Neutrophil (primary cell): ENCODE data around the gene RTN4RL1.

Experiments used
- H3K27ac ChIP-seq: fragments of 200-600 bp; sonication (generic); 2 replicates; pipeline ENCODE4 v1.5.1; 2016; ENCODE audit warnings: mild to moderate bottlenecking, moderate library complexity
- H3K27me3 ChIP-seq: fragments of 200-600 bp; sonication (generic); 2 replicates; pipeline ENCODE4 v1.6.0; 2016; ENCODE audit warnings: mild to moderate bottlenecking
- H3K36me3 ChIP-seq: fragments of 200-600 bp; sonication (generic); 2 replicates; pipeline ENCODE4 v1.5.1; 2017
- H3K4me1 ChIP-seq, 2 experiments: fragments of 200-600 bp in 1 of 2; sonication (generic) in 1 of 2; 1 replicate in 1 of 2; 2 replicates in 1 of 2; pipeline versions ENCODE4 v1.5.1 to v1.6.1; 2013 to 2016; ENCODE audit warnings: low read depth in 1 of 2, low read length in 1 of 2, mild to moderate bottlenecking in 1 of 2, moderate library complexity in 1 of 2; ENCODE audit not compliant: control insufficient read depth in 1 of 2, insufficient read depth in 1 of 2
- H3K4me3 ChIP-seq, 2 experiments: fragments of 200-600 bp in 1 of 2; sonication (generic) in 1 of 2; 1 replicate in 1 of 2; 2 replicates in 1 of 2; pipeline ENCODE4 v1.5.1; 2013 to 2016; ENCODE audit warnings: low read depth in 1 of 2, low read length in 1 of 2, mild to moderate bottlenecking in 1 of 2, moderate library complexity in 1 of 2
- H3K9me3 ChIP-seq: fragments of 200-600 bp; sonication (generic); 2 replicates; pipeline ENCODE4 v1.5.1; 2016
- CTCF ChIP-seq: fragments of 200-600 bp; sonication (generic); IDR thresholded peaks from 2 replicates; pipeline ENCODE4 v1.5.1; 2016; ENCODE audit warnings: antibody characterized with exemption

The RTN4RL1 gene

GRCh38 chr17:1995907-1996799 is 29.0 kb downstream of the RTN4RL1 start:
- Histone ChIP-seq H3K4me3 (no peak overlapping the region), H3K9me3 (no peaks in the 10 kb centered on the region), H3K27ac (no peak overlapping the region), H3K36me3 (no peaks in the 10 kb centered on the region), H3K4me1 (no peaks in the 10 kb centered on the region), H3K27me3 (peaks cover 78% of the 10 kb centered on the region)
- no peak for TF ChIP-seq CTCF

- no peak overlapping the region for H3K27ac ChIP-seq
- H3K4me3 ChIP-seq = no peak overlapping the region
- H3K36me3 ChIP-seq = no peaks in the 10 kb centered on the region
- H3K27me3 ChIP-seq = peaks cover 78% of the 10 kb centered on the region
- no peak for TF ChIP-seq CTCF
- no peaks in the 10 kb centered on the region for H3K4me1 ChIP-seq
- no peaks in the 10 kb centered on the region for H3K9me3 ChIP-seq
Observed at GRCh38 chr17:1995321-1995892, 29.7 kb downstream of the RTN4RL1 start.

GRCh38 chr17:1994707-1995106 is 30.4 kb downstream of the RTN4RL1 start:
- Histone ChIP-seq H3K9me3 (no peaks in the 10 kb centered on the region), H3K27ac (no peak overlapping the region)
- TF ChIP-seq CTCF = no peak

GRCh38 chr17:1992541-1992940 is 32.6 kb downstream of the RTN4RL1 start:
- TF ChIP-seq CTCF = no peak
- H3K27me3 ChIP-seq = peaks cover 56% of the 10 kb centered on the region

More at GRCh38 chr17:1994707-1995106, 30.4 kb downstream of the RTN4RL1 start:
- Histone ChIP-seq H3K4me3 (no peak overlapping the region), H3K36me3 (no peaks in the 10 kb centered on the region), H3K27me3 (peaks cover 78% of the 10 kb centered on the region), H3K4me1 (no peaks in the 10 kb centered on the region)

GRCh38 chr17:1989135-1989534 is 36.0 kb downstream of the RTN4RL1 start:
- no peaks in the 10 kb centered on the region for H3K9me3 ChIP-seq
- peaks cover 32% of the 10 kb centered on the region for H3K27me3 ChIP-seq
- no peak overlapping the region for H3K4me3 ChIP-seq
- no peak for TF ChIP-seq CTCF
- no peaks in the 10 kb centered on the region for H3K36me3 ChIP-seq
- no peak overlapping the region for H3K27ac ChIP-seq
- no peaks in the 10 kb centered on the region for H3K4me1 ChIP-seq

More at GRCh38 chr17:1992541-1992940, 32.6 kb downstream of the RTN4RL1 start:
- Histone ChIP-seq H3K27ac (no peak overlapping the region), H3K4me3 (no peak overlapping the region), H3K9me3 (no peaks in the 10 kb centered on the region), H3K36me3 (no peaks in the 10 kb centered on the region), H3K4me1 (no peaks in the 10 kb centered on the region)
